ENCODE data around the gene COX7B. TPM values are rescaled to one million over a fixed set of nuclear protein-coding genes. Genes with fewer than 3 reads are reported as not detected.

The COX7B gene
- total RNA-seq, 1 donor = 152 TPM

DNA sequence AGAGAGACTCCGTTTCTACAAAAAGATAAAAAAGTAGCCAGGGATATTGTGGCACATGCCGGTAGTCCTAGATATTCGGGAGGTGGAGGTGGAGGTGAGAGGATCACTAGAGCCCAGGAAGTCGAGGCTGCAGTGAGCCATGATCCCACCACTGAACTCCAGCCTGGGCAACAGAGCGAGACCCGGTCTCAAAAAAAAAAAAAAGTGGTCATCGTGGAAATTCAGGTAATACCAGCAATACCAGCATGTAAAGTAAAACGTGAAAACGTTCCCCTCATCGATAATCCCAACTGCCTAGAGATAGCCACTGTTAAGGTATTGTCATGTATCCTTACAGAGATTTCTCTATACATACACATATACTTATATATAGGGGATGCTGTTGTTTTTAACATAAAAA lies 5.6 kb upstream of the COX7B start:
- no peak overlapping the region for H3K27ac ChIP-seq (ENCODE audit: low read depth, low read length)
- H2AFZ ChIP-seq (ENCODE audit: low read length) = no peak overlapping the region
- peak overlapping the region; percentile 83 for H3K4me2 ChIP-seq (ENCODE audit: insufficient read depth, low read length)
- peaks cover 4% of the 10 kb centered on the region for H3K4me1 ChIP-seq (ENCODE audit: insufficient read depth, low read length)
- H3K79me2 ChIP-seq (ENCODE audit: insufficient read depth, low read length) = peaks cover 45% of the 10 kb centered on the region
- H3K36me3 ChIP-seq (ENCODE audit: insufficient read depth, low read length) = no peaks in the 10 kb centered on the region
- peaks cover 2% of the 10 kb centered on the region for H4K20me1 ChIP-seq (ENCODE audit: insufficient read depth, low read length)
- H3K9me3 ChIP-seq (ENCODE audit: low read depth, low read length) = no peaks in the 10 kb centered on the region
- H3K27me3 ChIP-seq (ENCODE audit: insufficient read depth, low read length) = no peaks in the 10 kb centered on the region
- no peak for DNase-seq (ENCODE audit: insufficient read length, low spot score, missing footprints)
- peak overlapping the region; percentile 89 for H3K4me3 ChIP-seq (ENCODE audit: insufficient read depth, low read length)
- TF ChIP-seq, protein P1, sequence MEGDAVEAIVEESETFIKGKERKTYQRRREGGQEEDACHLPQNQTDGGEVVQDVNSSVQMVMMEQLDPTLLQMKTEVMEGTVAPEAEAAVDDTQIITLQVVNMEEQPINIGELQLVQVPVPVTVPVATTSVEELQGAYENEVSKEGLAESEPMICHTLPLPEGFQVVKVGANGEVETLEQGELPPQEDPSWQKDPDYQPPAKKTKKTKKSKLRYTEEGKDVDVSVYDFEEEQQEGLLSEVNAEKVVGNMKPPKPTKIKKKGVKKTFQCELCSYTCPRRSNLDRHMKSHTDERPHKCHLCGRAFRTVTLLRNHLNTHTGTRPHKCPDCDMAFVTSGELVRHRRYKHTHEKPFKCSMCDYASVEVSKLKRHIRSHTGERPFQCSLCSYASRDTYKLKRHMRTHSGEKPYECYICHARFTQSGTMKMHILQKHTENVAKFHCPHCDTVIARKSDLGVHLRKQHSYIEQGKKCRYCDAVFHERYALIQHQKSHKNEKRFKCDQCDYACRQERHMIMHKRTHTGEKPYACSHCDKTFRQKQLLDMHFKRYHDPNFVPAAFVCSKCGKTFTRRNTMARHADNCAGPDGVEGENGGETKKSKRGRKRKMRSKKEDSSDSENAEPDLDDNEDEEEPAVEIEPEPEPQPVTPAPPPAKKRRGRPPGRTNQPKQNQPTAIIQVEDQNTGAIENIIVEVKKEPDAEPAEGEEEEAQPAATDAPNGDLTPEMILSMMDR (IDR thresholded peaks at IDR 0.05; ENCODE audit: extremely low read depth, low read depth, low read length) = no peak

DNA sequence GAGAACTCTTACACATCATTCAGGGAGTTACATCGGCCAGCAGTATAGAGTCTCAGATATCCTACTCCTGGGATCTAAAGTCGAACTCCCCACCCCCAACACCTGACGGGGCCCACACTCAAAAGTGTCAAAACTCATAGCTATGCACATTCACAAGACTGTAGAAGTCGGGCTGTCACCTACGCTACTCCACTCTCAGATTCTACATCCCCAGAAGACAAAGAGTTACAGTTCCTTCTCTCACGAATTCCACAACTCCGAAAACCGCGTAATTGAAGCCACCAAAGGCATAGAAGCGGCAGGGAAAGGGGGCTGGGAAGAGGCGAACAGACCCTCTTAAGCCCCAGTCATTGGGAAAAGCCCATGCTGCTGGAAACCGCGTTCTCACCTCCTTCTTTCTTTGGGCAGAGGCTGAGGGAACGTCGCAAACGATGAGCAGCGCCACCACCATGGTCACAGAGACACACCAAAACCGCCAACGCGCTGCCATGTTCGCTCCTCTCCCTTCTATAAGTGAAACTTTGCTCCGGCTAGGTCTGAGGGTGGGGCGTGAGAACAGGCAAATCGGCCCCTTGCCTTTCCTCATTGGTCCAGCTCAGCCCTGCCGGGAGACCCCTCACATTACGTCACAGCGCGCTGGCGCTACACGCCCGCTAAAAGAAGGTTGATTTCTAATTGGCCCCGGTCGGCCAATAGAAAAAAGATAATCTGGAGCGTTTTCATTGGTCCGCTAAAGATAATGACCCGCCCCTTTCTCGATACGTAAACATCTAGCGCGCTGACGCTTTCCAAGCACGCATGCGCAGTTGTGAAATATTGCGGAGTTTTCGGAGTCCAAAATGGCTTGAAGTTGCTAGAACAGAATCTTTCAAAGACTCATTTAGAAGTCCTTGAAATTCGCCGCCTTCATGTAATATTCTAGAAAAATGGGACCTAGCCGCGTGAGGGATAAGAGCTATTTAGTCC lies 4.1 kb upstream of the COX7B start, which contains the start of gene MAGT1:
Gene MAGT1, minus strand, starts transcription at position 515 of the 966 bp plus-strand sequence. Its CDS starts 25 bp downstream, at position 490.
- Histone ChIP-seq H3K79me2 (ENCODE audit: insufficient read depth, low read length) (peaks cover 44% of the 10 kb centered on the region), H3K4me2 (ENCODE audit: insufficient read depth, low read length) (peak within 1 kb of the TSS; percentile 83), H3K4me3 (ENCODE audit: insufficient read depth, low read length) (peak within 1 kb of the TSS; percentile 89), H3K27me3 (ENCODE audit: insufficient read depth, low read length) (no peaks in the 10 kb centered on the region), H4K20me1 (ENCODE audit: insufficient read depth, low read length) (peaks cover 2% of the 10 kb centered on the region), H2AFZ (ENCODE audit: low read length) (peak within 1 kb of the TSS; percentile 84), H3K9me3 (ENCODE audit: low read depth, low read length) (no peaks in the 10 kb centered on the region), H3K36me3 (ENCODE audit: insufficient read depth, low read length) (no peaks in the 10 kb centered on the region), H3K4me1 (ENCODE audit: insufficient read depth, low read length) (peaks cover 4% of the 10 kb centered on the region), H3K27ac (ENCODE audit: low read depth, low read length) (peak within 1 kb of the TSS; percentile 96)
- DNase-seq (ENCODE audit: insufficient read length, low spot score, missing footprints) = peak; percentile 89
- TF ChIP-seq, protein P1 (IDR thresholded peaks at IDR 0.05; ENCODE audit: extremely low read depth, low read depth, low read length) = no peak

GRCh38 chrX:77900688-77901087 lies 1.4 kb downstream of the COX7B start:
- TF ChIP-seq, protein P1 (IDR thresholded peaks at IDR 0.05; ENCODE audit: extremely low read depth, low read depth, low read length) = no peak
- DNase-seq (ENCODE audit: insufficient read length, low spot score, missing footprints) = peak; percentile 42
- peaks cover 4% of the 10 kb centered on the region for H3K4me1 ChIP-seq (ENCODE audit: insufficient read depth, low read length)
- H4K20me1 ChIP-seq (ENCODE audit: insufficient read depth, low read length) = peaks cover 3% of the 10 kb centered on the region
- no peak overlapping the region for H2AFZ ChIP-seq (ENCODE audit: low read length)
- no peak overlapping the region for H3K27ac ChIP-seq (ENCODE audit: low read depth, low read length)
- peaks cover 4% of the 10 kb centered on the region for H3K36me3 ChIP-seq (ENCODE audit: insufficient read depth, low read length)
- H3K4me3 ChIP-seq (ENCODE audit: insufficient read depth, low read length) = peak overlapping the region; percentile 69
- peaks cover 31% of the 10 kb centered on the region for H3K79me2 ChIP-seq (ENCODE audit: insufficient read depth, low read length)
- H3K4me2 ChIP-seq (ENCODE audit: insufficient read depth, low read length) = peak overlapping the region; percentile 83
- no peaks in the 10 kb centered on the region for H3K27me3 ChIP-seq (ENCODE audit: insufficient read depth, low read length)
- H3K9me3 ChIP-seq (ENCODE audit: low read depth, low read length) = no peaks in the 10 kb centered on the region

DNA sequence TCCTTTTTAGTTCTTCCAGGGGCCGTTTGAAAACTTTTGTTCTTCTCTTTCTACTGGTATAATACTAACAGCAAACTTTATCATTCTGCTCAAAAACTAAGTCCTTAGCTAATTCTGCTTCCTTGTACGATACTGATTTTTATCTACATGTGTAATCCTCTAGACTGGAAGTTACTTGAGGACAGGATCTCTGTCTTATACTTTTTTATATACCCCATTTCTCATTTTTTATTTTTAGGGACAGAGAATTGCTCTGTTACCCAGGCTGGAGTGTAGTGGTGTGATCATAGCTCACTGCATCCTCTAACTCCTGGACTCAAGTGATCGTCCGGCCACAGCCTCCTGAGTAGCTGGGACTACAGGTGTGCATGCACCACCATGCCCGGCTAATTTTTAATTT lies 2.2 kb downstream of the COX7B start:
- no peak for DNase-seq (ENCODE audit: insufficient read length, low spot score, missing footprints)
- H3K4me3 ChIP-seq (ENCODE audit: insufficient read depth, low read length) = no peak overlapping the region
- no peak overlapping the region for H3K27ac ChIP-seq (ENCODE audit: low read depth, low read length)
- no peak overlapping the region for H2AFZ ChIP-seq (ENCODE audit: low read length)
- peaks cover 4% of the 10 kb centered on the region for H3K36me3 ChIP-seq (ENCODE audit: insufficient read depth, low read length)
- TF ChIP-seq, protein P1 (IDR thresholded peaks at IDR 0.05; ENCODE audit: extremely low read depth, low read depth, low read length) = no peak
- no peaks in the 10 kb centered on the region for H3K9me3 ChIP-seq (ENCODE audit: low read depth, low read length)
- peaks cover 4% of the 10 kb centered on the region for H3K4me1 ChIP-seq (ENCODE audit: insufficient read depth, low read length)
- H4K20me1 ChIP-seq (ENCODE audit: insufficient read depth, low read length) = peaks cover 3% of the 10 kb centered on the region
- peaks cover 31% of the 10 kb centered on the region for H3K79me2 ChIP-seq (ENCODE audit: insufficient read depth, low read length)
- no peak overlapping the region for H3K4me2 ChIP-seq (ENCODE audit: insufficient read depth, low read length)
- no peaks in the 10 kb centered on the region for H3K27me3 ChIP-seq (ENCODE audit: insufficient read depth, low read length)

All from osteoblast (primary cell).